BE2C (cell line): ENCODE data around the gene SHB.

Experiments
- DNase-seq: peaks from one replicate; pipeline ENCODE4 v3.0.0-alpha.2; 2020
- H3K27me3 ChIP-seq: fragments of 250-450 bp; sonication (Bioruptor Pico); 2 replicates; pipeline ENCODE4 v1.5.1; 2020; ENCODE audit warnings: mild to moderate bottlenecking
- H3K36me3 ChIP-seq: fragments of 250-450 bp; sonication (Bioruptor Pico); 2 replicates; pipeline ENCODE4 v1.5.1; 2020; ENCODE audit warnings: mild to moderate bottlenecking
- H3K4me1 ChIP-seq: fragments of 250-450 bp; sonication (Bioruptor Pico); 2 replicates; pipeline ENCODE4 v1.5.1; 2020
- H3K4me3 ChIP-seq: 2 replicates; pipeline ENCODE4 v1.5.1; 2011; ENCODE audit warnings: low read depth, low read length
- H3K9me3 ChIP-seq: fragments of 250-450 bp; sonication (Bioruptor Pico); 2 replicates; pipeline ENCODE4 v1.5.1; 2020
- CTCF ChIP-seq: IDR thresholded peaks from 2 replicates; pipeline ENCODE4 v1.5.1; 2012; ENCODE audit warnings: mild to moderate bottlenecking, low read depth, low read length

Gene SHB

GRCh38 chr9:37947977-37948376, 121.0 kb downstream of the SHB start:
- no peak for TF ChIP-seq CTCF
- H3K27me3 ChIP-seq: no peaks in the 10 kb centered on the region
- H3K4me3 ChIP-seq: no peak overlapping the region
- DNase-seq: no peak
- H3K36me3 ChIP-seq: peaks cover 42% of the 10 kb centered on the region
- H3K4me1 ChIP-seq: peaks cover 11% of the 10 kb centered on the region
- no peaks in the 10 kb centered on the region for H3K9me3 ChIP-seq

- no peak for DNase-seq
- H3K4me3 ChIP-seq: no peak overlapping the region
- H3K9me3 ChIP-seq: no peaks in the 10 kb centered on the region
- no peaks in the 10 kb centered on the region for H3K27me3 ChIP-seq
- H3K36me3 ChIP-seq: peaks cover 39% of the 10 kb centered on the region
- H3K4me1 ChIP-seq: peaks cover 11% of the 10 kb centered on the region
- no peak for TF ChIP-seq CTCF
Observed at GRCh38 chr9:37947471-37947870, 121.6 kb downstream of the SHB start.

GRCh38 chr9:37946971-37947370, 122.1 kb downstream of the SHB start:
- H3K9me3 ChIP-seq: no peaks in the 10 kb centered on the region
- H3K4me3 ChIP-seq: no peak overlapping the region
- no peaks in the 10 kb centered on the region for H3K27me3 ChIP-seq
- H3K4me1 ChIP-seq: peaks cover 11% of the 10 kb centered on the region
- TF ChIP-seq CTCF: no peak
- DNase-seq: no peak
- peaks cover 34% of the 10 kb centered on the region for H3K36me3 ChIP-seq

- no peak for DNase-seq
- peaks cover 35% of the 10 kb centered on the region for H3K36me3 ChIP-seq
- H3K27me3 ChIP-seq: no peaks in the 10 kb centered on the region
- no peak overlapping the region for H3K4me3 ChIP-seq
- peaks cover 11% of the 10 kb centered on the region for H3K4me1 ChIP-seq
- TF ChIP-seq CTCF: no peak
- no peaks in the 10 kb centered on the region for H3K9me3 ChIP-seq
Observed at GRCh38 chr9:37946041-37946440, 123.0 kb downstream of the SHB start.

- Histone ChIP-seq H3K4me3 (no peak overlapping the region), H3K27me3 (no peaks in the 10 kb centered on the region), H3K4me1 (peaks cover 17% of the 10 kb centered on the region), H3K36me3 (peaks cover 37% of the 10 kb centered on the region), H3K9me3 (no peaks in the 10 kb centered on the region)
- DNase-seq: no peak
- no peak for TF ChIP-seq CTCF
Observed at GRCh38 chr9:37944671-37945481, 124.2 kb downstream of the SHB start.

- Histone ChIP-seq H3K4me3 (no peak overlapping the region), H3K4me1 (peaks cover 24% of the 10 kb centered on the region), H3K27me3 (no peaks in the 10 kb centered on the region), H3K36me3 (peaks cover 32% of the 10 kb centered on the region), H3K9me3 (no peaks in the 10 kb centered on the region)
- no peak for DNase-seq
- TF ChIP-seq CTCF: no peak
Observed at GRCh38 chr9:37944266-37944650, 124.8 kb downstream of the SHB start.
